RPMI7951 (cell line): ENCODE measurements around the gene RPS6KC1. TPM values are rescaled to one million over a fixed set of nuclear protein-coding genes. Genes with fewer than 3 reads are reported as not detected.

Experiments used
- DNase-seq: peaks from one replicate; pipeline ENCODE4 v3.0.0-alpha.2; 2012; ENCODE audit warnings: low read depth
- total RNA-seq: library from RNA; depleted of rRNA; stranded (reverse); fragments of >200 nt; shearing (Covaris generic); gene quantifications from 2 replicates; pipeline ENCODE4 v1.2.3, GENCODE V29; 2014

RPS6KC1 gene
- total RNA-seq, 1 experiment from 2014 or later = 19.3 TPM

GRCh38 chr1:213221209-213221608, 170.2 kb downstream of the RPS6KC1 start:
- no peak for DNase-seq

- no peak for DNase-seq
Measured at GRCh38 chr1:213227458-213227857, 176.4 kb downstream of the RPS6KC1 start.

- peak; percentile 48 for DNase-seq
Measured at GRCh38 chr1:213231795-213232231, 180.8 kb downstream of the RPS6KC1 start.

- no peak for DNase-seq
Measured at GRCh38 chr1:213242883-213243282, 191.8 kb downstream of the RPS6KC1 start.

- peak; percentile 38 for DNase-seq
Measured at GRCh38 chr1:213244664-213245091, 193.6 kb downstream of the RPS6KC1 start.

GRCh38 chr1:213245260-213245910, 194.3 kb downstream of the RPS6KC1 start:
- no peak for DNase-seq

- DNase-seq = no peak
Measured at GRCh38 chr1:213247038-213247437, 196.0 kb downstream of the RPS6KC1 start.

- no peak for DNase-seq
Measured at GRCh38 chr1:213249395-213249794, 198.4 kb downstream of the RPS6KC1 start.

- DNase-seq = no peak
Measured at GRCh38 chr1:213250041-213250440, 199.0 kb downstream of the RPS6KC1 start.

- no peak for DNase-seq
Measured at GRCh38 chr1:213250446-213250845, 199.4 kb downstream of the RPS6KC1 start.

- DNase-seq = no peak
Measured at GRCh38 chr1:213251972-213252371, 200.9 kb downstream of the RPS6KC1 start.

GRCh38 chr1:213256438-213257087, 205.5 kb downstream of the RPS6KC1 start:
- no peak for DNase-seq

- DNase-seq = no peak
Measured at GRCh38 chr1:213260311-213261075, 209.5 kb downstream of the RPS6KC1 start.

- DNase-seq = no peak
Measured at GRCh38 chr1:213264531-213264930, 213.5 kb downstream of the RPS6KC1 start.

- DNase-seq = peak; percentile 9
Measured at GRCh38 chr1:213266983-213267772, 216.1 kb downstream of the RPS6KC1 start.

- DNase-seq = peak; percentile 13
Measured at GRCh38 chr1:213268221-213268620, 217.2 kb downstream of the RPS6KC1 start.

- no peak for DNase-seq
Measured at GRCh38 chr1:213269829-213270228, 218.8 kb downstream of the RPS6KC1 start.

- no peak for DNase-seq
Measured at GRCh38 chr1:213273546-213273945, 222.5 kb downstream of the RPS6KC1 start.

- DNase-seq = no peak
Measured at GRCh38 chr1:213274140-213274539, 223.1 kb downstream of the RPS6KC1 start.

- DNase-seq = no peak
Measured at GRCh38 chr1:213275293-213275692, 224.3 kb downstream of the RPS6KC1 start.

- DNase-seq = no peak
Measured at GRCh38 chr1:213276236-213276635, 225.2 kb downstream of the RPS6KC1 start.

- no peak for DNase-seq
Measured at GRCh38 chr1:213277036-213277435, 226.0 kb downstream of the RPS6KC1 start.
